ENCODE results near the gene WDR88.

The WDR88 gene

DNA sequence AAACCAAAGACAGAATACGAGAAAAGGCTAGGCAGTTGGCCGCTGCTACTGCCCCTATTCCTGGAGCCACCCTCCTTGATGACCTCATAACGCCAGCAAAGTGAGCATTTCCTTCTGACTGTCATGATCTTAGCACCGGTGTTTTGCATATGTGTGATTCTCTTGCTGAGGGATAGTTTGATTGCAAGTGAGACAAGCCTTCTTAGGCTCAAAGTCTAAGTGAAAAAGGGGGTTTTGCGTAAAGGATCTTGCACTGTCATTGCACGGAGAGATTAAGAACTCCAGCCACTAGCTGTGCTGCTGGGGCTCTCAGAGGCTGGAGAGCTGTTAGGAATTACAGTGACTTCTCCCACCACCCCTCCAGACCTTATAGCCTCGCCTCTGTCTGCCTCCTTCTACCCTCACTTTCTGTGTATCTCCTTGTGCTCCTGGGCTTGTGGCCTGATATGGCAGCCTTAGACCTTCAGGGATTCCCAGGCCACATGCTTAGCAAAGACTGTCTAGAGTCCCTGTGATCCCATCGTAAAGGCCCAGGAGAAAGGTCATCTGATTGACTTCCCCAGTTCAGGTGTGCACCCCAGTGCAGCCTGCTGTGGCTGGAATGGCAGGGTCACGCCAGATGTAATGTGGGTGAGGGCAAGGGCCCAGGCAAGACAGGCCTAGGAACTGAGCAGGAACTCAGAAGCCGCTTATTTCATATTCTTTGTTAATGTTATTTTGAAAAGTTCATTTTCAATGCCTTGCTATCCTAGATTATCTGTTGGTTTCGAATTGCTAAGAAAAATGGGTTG lies 38.3 kb upstream of the WDR88 start:
- no peak for TF ChIP-seq CTCF (IDR thresholded peaks at IDR 0.05)
- Histone ChIP-seq H3K4me3 (no peak overlapping the region), H3K36me3 (peaks cover 86 to 99% (median 89%) of the 10 kb centered on the region in 3 donors), H3K9me3 (no peaks in the 10 kb centered on the region), H3K4me1 (no peaks in the 10 kb centered on the region), H3K27ac (no peak overlapping the region), H3K27me3 (no peaks in the 10 kb centered on the region)
- DNase-seq, result no peak
- intact Hi-C loops (cut with DNase I; ENCODE audit: low total_unique reads), result no loop called here

DNA sequence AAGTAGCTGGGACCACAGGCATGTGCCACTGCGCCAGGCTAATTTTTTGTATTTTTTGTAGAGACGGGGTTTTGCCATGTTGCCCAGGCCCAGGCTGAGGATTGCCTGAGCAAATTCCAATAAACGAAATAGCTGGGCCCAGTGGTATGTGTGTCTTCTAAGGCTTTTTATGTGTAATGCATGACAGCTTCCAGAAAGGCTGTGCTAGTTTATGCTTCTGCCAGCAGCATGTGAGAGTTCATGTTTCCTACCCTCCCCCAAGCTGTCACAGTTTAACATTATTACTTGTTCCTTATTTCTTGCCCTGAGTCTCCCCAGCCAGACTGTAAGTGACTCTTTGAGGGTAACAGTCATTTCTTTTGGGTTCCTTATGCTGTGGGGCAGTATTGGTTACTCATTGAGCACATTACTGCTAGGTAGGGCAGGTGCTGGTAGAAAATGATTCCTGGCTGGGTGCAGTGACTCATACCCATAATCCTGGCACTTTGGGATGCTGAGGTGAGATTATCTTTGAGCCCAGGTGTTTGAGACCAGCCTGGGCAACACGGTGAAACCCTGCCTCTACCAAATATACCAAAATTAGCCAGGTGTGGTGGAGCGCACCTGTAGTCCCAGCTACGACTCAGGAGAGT lies 37.4 kb upstream of the WDR88 start:
- no peak for TF ChIP-seq CTCF (IDR thresholded peaks at IDR 0.05)
- intact Hi-C loops (cut with DNase I; ENCODE audit: low total_unique reads), result no loop called here
- H3K4me3 ChIP-seq, result no peak overlapping the region
- H3K9me3 ChIP-seq, result no peaks in the 10 kb centered on the region
- H3K27ac ChIP-seq, result no peak overlapping the region
- H3K36me3 ChIP-seq, result peaks cover 81 to 96% (median 85%) of the 10 kb centered on the region in 3 donors
- H3K4me1 ChIP-seq, result no peaks in the 10 kb centered on the region
- DNase-seq, result no peak
- no peaks in the 10 kb centered on the region for H3K27me3 ChIP-seq

DNA sequence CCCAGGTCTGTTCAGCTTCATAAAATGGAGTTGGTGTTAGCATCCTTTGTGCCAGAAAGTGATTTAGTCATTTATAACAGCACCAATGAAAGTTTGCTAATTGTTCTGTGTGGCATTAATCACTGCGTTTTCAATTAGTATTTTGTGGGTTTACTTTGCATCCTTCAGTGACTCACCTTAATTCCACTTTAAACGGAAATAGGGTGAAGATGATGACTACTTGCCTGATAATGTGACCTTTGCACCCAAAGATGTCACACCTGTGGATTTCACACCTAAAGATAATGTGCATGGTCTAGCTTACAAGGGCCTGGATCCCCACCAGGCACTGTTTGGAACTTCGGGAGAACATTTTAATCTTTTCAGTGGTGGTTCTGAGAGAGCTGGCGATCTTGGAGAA lies 35.9 kb upstream of the WDR88 start:
- Histone ChIP-seq H3K4me3 (no peak overlapping the region), H3K36me3 (peaks cover 67 to 96% (median 85%) of the 10 kb centered on the region in 3 donors), H3K27me3 (no peaks in the 10 kb centered on the region), H3K9me3 (no peaks in the 10 kb centered on the region), H3K4me1 (no peaks in the 10 kb centered on the region), H3K27ac (no peak overlapping the region)
- no peak for TF ChIP-seq CTCF (IDR thresholded peaks at IDR 0.05)
- intact Hi-C loops (cut with DNase I; ENCODE audit: low total_unique reads), result no loop called here
- no peak for DNase-seq

GRCh38 chr19:33098055-33098534 lies 33.8 kb upstream of the WDR88 start:
- DNase-seq, result no peak
- no peaks in the 10 kb centered on the region for H3K27me3 ChIP-seq
- H3K4me3 ChIP-seq, result no peak overlapping the region
- intact Hi-C loops (cut with DNase I; ENCODE audit: low total_unique reads), result no loop called here
- peaks cover 68 to 96% (median 93%) of the 10 kb centered on the region in 3 donors for H3K36me3 ChIP-seq
- H3K4me1 ChIP-seq, result no peaks in the 10 kb centered on the region
- TF ChIP-seq CTCF (IDR thresholded peaks at IDR 0.05), result no peak
- no peaks in the 10 kb centered on the region for H3K9me3 ChIP-seq
- no peak overlapping the region for H3K27ac ChIP-seq

- no peak for DNase-seq
- TF ChIP-seq CTCF (IDR thresholded peaks at IDR 0.05), result no peak
- intact Hi-C loops (cut with DNase I; ENCODE audit: low total_unique reads), result no loop called here
- Histone ChIP-seq H3K4me3 (no peak overlapping the region), H3K27ac (no peak overlapping the region), H3K36me3 (peaks cover 51 to 92% (median 86%) of the 10 kb centered on the region in 3 donors), H3K4me1 (no peaks in the 10 kb centered on the region), H3K27me3 (no peaks in the 10 kb centered on the region), H3K9me3 (no peaks in the 10 kb centered on the region)
Measured at GRCh38 chr19:33100894-33101644, 30.8 kb upstream of the WDR88 start.
